K562 (cell line): ENCODE results near the gene PLCB3. TPM values are rescaled to one million over a fixed set of nuclear protein-coding genes. Genes with fewer than 3 reads are reported as not detected.

Experiments used
- GTF2A2 ChIP-seq: IDR thresholded peaks from 2 replicates; pipeline ENCODE4 v1.6.1; 2016; ENCODE audit warnings: mild to moderate bottlenecking, missing genetic modification characterization, missing compliant biosample characterization
- HDAC6 ChIP-seq: IDR thresholded peaks from 2 replicates; pipeline ENCODE4 v1.6.1; 2012; ENCODE audit warnings: low read depth, mild to moderate bottlenecking, control low read depth, inconsistent platforms, low read length, moderate library complexity
- PATZ1 ChIP-seq: fragments of 250-450 bp; sonication (Bioruptor Pico); IDR thresholded peaks from 2 replicates; pipeline ENCODE4 v1.5.0; 2020; ENCODE audit warnings: mild to moderate bottlenecking, borderline replicate concordance
- RCOR1 ChIP-seq, 2 experiments: IDR thresholded peaks; 2 replicates each; pipeline ENCODE4 v1.6.1; 2012; ENCODE audit warnings: low read depth in 2 of 2, low read length in 2 of 2, borderline replicate concordance in 1 of 2, improper control_type of control experiment in 1 of 2
- SAFB ChIP-seq: fragments of 200-400 bp; formaldehyde crosslinking; IDR thresholded peaks from 2 replicates; pipeline ENCODE4 v1.6.1; 2017; ENCODE audit warnings: low read depth, low read length, borderline replicate concordance
- SRF ChIP-seq, 2 experiments: fragments of 250-450, 450-650 bp in 1 of 2; sonication (Bioruptor Pico) in 1 of 2; sonication (generic) in 1 of 2; formaldehyde crosslinking; IDR thresholded peaks; 2 replicates each; pipeline versions ENCODE4 v1.5.0 to v1.5.1; 2020 to 2022; ENCODE audit warnings: mild to moderate bottlenecking in 1 of 2, missing genetic modification reagents in 1 of 2
- SUPT5H ChIP-seq: fragments of 450-650 bp; IDR thresholded peaks from 2 replicates; pipeline ENCODE4 v1.6.1; 2016
- TRIM24 ChIP-seq, 2 experiments: fragments of 450-650 bp; IDR thresholded peaks; 2 replicates each; pipeline ENCODE4 v1.6.1; 2016
- ZNF174 ChIP-seq: fragments of 250-450 bp; sonication (Bioruptor Pico); IDR thresholded peaks from 2 replicates; pipeline ENCODE4 v1.4.0; 2020; ENCODE audit warnings: mild to moderate bottlenecking
- ZNF764 ChIP-seq: fragments of 250-450 bp; sonication (Bioruptor Pico); IDR thresholded peaks from 2 replicates; pipeline ENCODE4 v1.4.0; 2020; ENCODE audit warnings: low read depth, mild to moderate bottlenecking, moderate library complexity
- polyA plus RNA-seq, 8 experiments: library from polyadenylated mRNA; depleted of rRNA in 4 of 8; stranded (reverse) in 5 of 8; unstranded in 3 of 8; fragments of >200 nt; fragmentation: Nextera tagmentation in 2 of 8; fragmentation: Illumina TruSeq in 1 of 8; extraction: Ambion mirVana in 2 of 8; extraction: Trizol in 1 of 8; gene quantifications; 2 replicates each; pipeline versions ENCODE4 v1.2.1 to v1.2.3, GENCODE V29; 2011 to 2014; ENCODE audit warnings: inconsistent platforms in 1 of 8, missing spikeins in 1 of 8
- total RNA-seq, 7 experiments: library from RNA; depleted of rRNA in 6 of 7; stranded (reverse); fragments of >200 nt in 6 of 7; fragmentation: Illumina TruSeq in 2 of 7; extraction: Trizol in 2 of 7; gene quantifications; 2 replicates each; pipeline versions ENCODE4 v1.2.1 to v1.2.3, GENCODE V29; 2011 to 2021; ENCODE audit warnings: low replicate concordance in 1 of 7

Gene PLCB3
- total and polyA plus RNA-seq, 9 of the 15 experiments (the other 6 are each of a cell fraction or from before 2014, with no cell fraction given), result 0.31 to 44.8 (median 14.6) TPM

DNA sequence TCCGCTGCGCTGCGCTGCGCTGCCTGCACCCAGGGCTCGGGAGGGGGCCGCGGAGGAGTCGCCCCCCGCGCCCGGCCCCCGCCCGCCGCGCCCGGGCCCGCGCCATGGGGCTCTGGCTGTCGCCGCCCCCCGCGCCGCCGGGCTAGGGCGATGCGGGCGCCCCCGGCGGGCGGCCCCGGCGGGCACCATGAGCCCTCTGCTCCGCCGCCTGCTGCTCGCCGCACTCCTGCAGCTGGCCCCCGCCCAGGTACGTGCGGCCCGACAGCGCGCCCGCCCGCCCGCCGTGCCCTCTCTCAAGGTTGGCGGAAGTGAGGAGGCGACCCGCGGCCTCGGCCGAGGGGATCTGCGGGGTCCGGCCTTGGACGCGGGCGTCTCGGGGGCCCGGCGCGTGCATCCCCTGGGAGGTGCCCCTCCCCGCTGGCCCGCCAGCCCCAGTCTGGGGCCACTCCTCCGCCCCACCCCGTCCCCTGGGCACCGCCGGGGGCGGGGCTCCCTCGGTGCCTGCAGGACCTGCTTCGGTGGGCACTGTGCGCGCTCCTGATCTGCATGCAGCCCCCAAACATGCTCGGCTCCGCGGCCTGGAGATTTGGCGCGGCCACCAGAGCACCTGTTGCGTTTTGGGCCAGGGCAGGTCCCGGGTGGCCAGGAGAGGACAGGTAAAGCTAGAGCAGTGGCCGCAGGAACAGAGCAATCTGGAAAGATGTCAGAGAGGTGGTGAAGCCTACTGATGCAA lies 16.5 kb upstream of the PLCB3 start (continued):
- TF ChIP-seq PATZ1 (CRISPR knock-in tag) (no peak), TRIM24 (IDR thresholded peaks at IDR 0.05) (no peak), SUPT5H (no peak), SAFB (no peak), ZNF174 (CRISPR knock-in tag) (no peak), HDAC6 (no peak), RCOR1 (IDR thresholded peaks at IDR 0.05; ENCODE audit: borderline replicate concordance in 1 of 2, low read depth in 2 of 2, low read length in 2 of 2) (no peak), ZNF764 (CRISPR knock-in tag) (no peak), GTF2A2 (tag) (no peak), SRF (CRISPR knock-in tag; IDR thresholded peaks at IDR 0.05) (no peak)
